GM12878 (cell line): Measurements from ENCODE around the gene TNRC6C. TPM values are rescaled to one million over a fixed set of nuclear protein-coding genes. Genes with fewer than 3 reads are reported as not detected.

Source experiments
- BCL11A ChIP-seq: IDR thresholded peaks from 2 replicates; pipeline ENCODE4 v1.6.1; 2011; ENCODE audit warnings: low read depth, low read length
- BCL3 ChIP-seq: IDR thresholded peaks from 2 replicates; pipeline ENCODE4 v1.6.1; 2011; ENCODE audit warnings: borderline replicate concordance, low read depth, mild to moderate bottlenecking, moderate library complexity, low read length; ENCODE audit not compliant: insufficient read depth, poor library complexity, severe bottlenecking
- BHLHE40 ChIP-seq, 2 experiments: fragments of 450-650 bp in 1 of 2; IDR thresholded peaks; 2 replicates each; pipeline ENCODE4 v1.6.1; 2011 to 2017; ENCODE audit warnings: low read depth in 2 of 2, borderline replicate concordance in 1 of 2, improper control_type of control experiment in 1 of 2, low read length in 1 of 2, mild to moderate bottlenecking in 1 of 2
- CTCF ChIP-seq, 3 experiments: IDR thresholded peaks in 2 of 3; conservative IDR thresholded peaks in 1 of 3; 2 replicates each; pipeline ENCODE4 v1.5.1; 2011; ENCODE audit warnings: low read depth in 3 of 3, low read length in 3 of 3, mild to moderate bottlenecking in 3 of 3, control low read depth in 2 of 3, moderate library complexity in 2 of 3, inconsistent platforms in 1 of 3, mixed read lengths in 1 of 3; ENCODE audit not compliant: control insufficient read depth in 2 of 3, insufficient read depth in 1 of 3; ENCODE audit errors: extremely low read depth in 1 of 3
- FOS ChIP-seq: IDR thresholded peaks from 3 replicates; pipeline ENCODE4 v1.6.1; 2011; ENCODE audit warnings: borderline replicate concordance; ENCODE audit not compliant: insufficient read length; ENCODE audit errors: extremely low read depth
- HDGF ChIP-seq: fragments of 450-650 bp; IDR thresholded peaks from 2 replicates; pipeline ENCODE4 v1.6.1; 2016; ENCODE audit warnings: antibody characterized with exemption
- HSF1 ChIP-seq: fragments of 150-350 bp; IDR thresholded peaks from 2 replicates; pipeline ENCODE4 v1.6.1; 2014; ENCODE audit warnings: mild to moderate bottlenecking, low read depth, low read length
- IKZF1 ChIP-seq: fragments of 450-650 bp; conservative IDR thresholded peaks from 2 replicates; pipeline ENCODE4 v1.6.1; 2017; ENCODE audit warnings: antibody characterized with exemption, mild to moderate bottlenecking
- KLF5 ChIP-seq: fragments of 450-650 bp; IDR thresholded peaks from 2 replicates; pipeline ENCODE4 v1.6.1; 2014; ENCODE audit warnings: mild to moderate bottlenecking; ENCODE audit not compliant: partially characterized antibody
- MYC ChIP-seq: IDR thresholded peaks from 2 replicates; pipeline ENCODE4 v1.6.1; 2011; ENCODE audit warnings: mild to moderate bottlenecking, low read length, moderate library complexity, inconsistent platforms; ENCODE audit not compliant: insufficient read depth, insufficient replicate concordance, insufficient read length, severe bottlenecking
- NBN ChIP-seq: fragments of 450-650 bp; IDR thresholded peaks from 2 replicates; pipeline ENCODE4 v1.6.1; 2016
- NKRF ChIP-seq: fragments of 450-650 bp; conservative IDR thresholded peaks from 2 replicates; pipeline ENCODE4 v1.6.1; 2017; ENCODE audit warnings: mild to moderate bottlenecking, moderate library complexity
- POLR2A ChIP-seq: IDR thresholded peaks from 2 replicates; pipeline ENCODE4 v1.6.1; 2011; ENCODE audit warnings: low read depth, mild to moderate bottlenecking, low read length
- RELA ChIP-seq: fragments of 450-650 bp; IDR thresholded peaks from 2 replicates; pipeline ENCODE4 v1.8.0; 2014; ENCODE audit warnings: borderline replicate concordance; ENCODE audit not compliant: partially characterized antibody
- TARDBP ChIP-seq: IDR thresholded peaks from 2 replicates; pipeline ENCODE4 v1.6.1; 2016; ENCODE audit warnings: borderline replicate concordance
- ZNF217 ChIP-seq: fragments of 450-650 bp; IDR thresholded peaks from 2 replicates; pipeline ENCODE4 v1.6.1; 2017; ENCODE audit warnings: antibody characterized with exemption, mild to moderate bottlenecking
- ZNF687 ChIP-seq: fragments of 450-650 bp; IDR thresholded peaks from 2 replicates; pipeline ENCODE4 v1.6.1; 2017; ENCODE audit warnings: mild to moderate bottlenecking, moderate library complexity
- polyA plus RNA-seq, 11 experiments: library from polyadenylated mRNA; depleted of rRNA in 4 of 11; unstranded in 6 of 11; stranded (reverse) in 5 of 11; fragments of >200 nt; fragmentation: Nextera tagmentation in 4 of 11; fragmentation: Illumina TruSeq in 1 of 11; extraction: Ambion mirVana in 4 of 11; extraction: Trizol in 1 of 11; gene quantifications; 1 replicate in 1 of 11; 2 replicates in 10 of 11; pipeline versions ENCODE4 v1.2.1 to v1.2.3, GENCODE V29; 2011 to 2016; ENCODE audit warnings: inconsistent platforms in 2 of 11, missing spikeins in 2 of 11, low read depth in 1 of 11
- total RNA-seq, 4 experiments: library from RNA; depleted of rRNA in 3 of 4; stranded (reverse); fragments of >200 nt in 3 of 4; fragmentation: Illumina TruSeq in 1 of 4; extraction: Trizol in 1 of 4; gene quantifications; 2 replicates each; pipeline versions ENCODE4 v1.2.1 to v1.2.3, GENCODE V29; 2013 to 2021

Gene TNRC6C
- total and polyA plus RNA-seq, 10 of the 15 experiments (the other 5 are each of a cell fraction or from before 2014, with no cell fraction given), result 0.40 to 6.1 (median 0.96) TPM

GRCh38 chr17:78137392-78138203 lies 179.1 kb downstream of the TNRC6C start (continued):
- peak; percentile 39 to 92 (median 80) for TF ChIP-seq CTCF (IDR thresholded peaks at IDR 0.05 in 2 of 3, conservative IDR thresholded peaks at IDR 0.05 in 1 of 3; ENCODE audit: control insufficient read depth in 2 of 3, extremely low read depth in 1 of 3, insufficient read depth in 1 of 3, low read depth in 3 of 3, low read length in 3 of 3)
- TF ChIP-seq ZNF687, result 0 out of 2 replicates have a peak, but pooled peaks have one; percentile 8
- no peak for TF ChIP-seq FOS
- TF ChIP-seq BCL3, result peak; percentile 27
- peak; percentile 45; the same call in 1 of the 2 replicates for TF ChIP-seq HDGF
- peak; percentile 72 for TF ChIP-seq MYC
- TF ChIP-seq TARDBP, result no peak
- peak; percentile 78 for TF ChIP-seq NKRF
- 0 out of 2 replicates have a peak, but pooled peaks have one; percentile 42 for TF ChIP-seq NBN
- TF ChIP-seq BCL11A, result no peak
- peak; percentile 95 for TF ChIP-seq ZNF217
- TF ChIP-seq BHLHE40 (IDR thresholded peaks at IDR 0.05; ENCODE audit: borderline replicate concordance in 1 of 2, low read depth in 2 of 2, low read length in 1 of 2), result peak in 1 of 2 experiments; percentile 6; a peak in 1 of 4 replicates
- TF ChIP-seq RELA, result peak; percentile 5
- peak; percentile 70 for TF ChIP-seq POLR2A
- no peak for TF ChIP-seq HSF1
- peak; percentile 51; the same call in 1 of the 2 replicates for TF ChIP-seq IKZF1
- peak; percentile 10 for TF ChIP-seq KLF5
